Measurements from ENCODE around the gene MCM3.

MCM3 gene

DNA sequence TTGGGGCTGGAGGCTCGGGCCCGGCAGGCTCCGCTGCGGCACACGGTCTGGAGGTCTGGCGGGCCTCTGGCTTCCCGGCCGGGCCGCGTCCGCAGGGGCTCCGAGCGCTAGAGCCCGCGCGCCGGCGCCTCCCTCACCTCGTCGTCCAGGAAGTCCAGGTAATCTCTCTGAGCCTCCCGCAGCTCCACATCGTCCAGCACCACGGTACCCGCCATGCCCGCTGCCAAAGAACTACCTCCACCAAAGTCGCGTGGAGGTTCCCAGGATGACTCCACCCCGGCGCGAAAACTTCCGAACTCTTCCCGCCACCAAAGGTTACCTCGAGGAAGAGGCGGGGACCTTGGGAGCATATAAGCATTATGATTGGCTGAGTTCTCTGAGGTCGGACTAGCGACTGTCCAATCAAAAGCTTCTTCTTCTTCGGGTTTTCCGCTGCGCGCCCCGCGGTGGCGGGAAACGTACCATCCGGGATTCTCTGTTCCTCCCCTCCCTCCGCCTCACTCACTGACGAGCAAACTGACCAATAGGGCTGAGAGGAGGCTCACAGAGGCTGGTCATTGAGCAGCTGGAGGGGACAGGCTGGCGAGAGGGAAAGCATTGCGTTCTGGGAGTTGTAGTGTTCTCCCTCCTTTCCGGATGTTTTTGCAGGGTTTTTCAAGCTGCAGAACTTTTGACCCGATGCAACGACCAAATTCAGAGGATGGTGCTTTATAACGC, at the start of gene MCM3:
TSS of gene MCM3 (minus strand) at position 283 of the 717 bp plus-strand sequence. CDS start at position 215, 68 bp downstream.
- H3K4me3 ChIP-seq (ENCODE audit: low read depth, low read length) = peak within 1 kb of the TSS; percentile 85
- peak; percentile 97 for DNase-seq (ENCODE audit: low read depth)

DNA sequence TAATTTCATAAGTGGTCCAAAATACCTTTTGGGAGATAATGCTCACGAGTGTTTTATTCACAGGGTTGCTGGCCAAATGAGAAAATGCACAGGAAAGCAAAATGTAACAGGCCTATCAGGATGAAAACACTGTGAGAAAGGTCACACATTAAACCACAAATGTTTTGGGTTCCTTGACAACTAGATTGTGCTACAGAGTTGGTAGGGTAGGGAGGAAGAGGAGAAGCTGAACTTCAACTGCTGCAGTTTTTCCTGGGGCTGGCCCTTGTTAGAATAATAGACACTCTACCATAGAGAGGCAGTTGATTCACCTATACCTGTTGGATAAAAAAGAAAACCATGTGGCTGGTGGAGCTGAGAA, 49.3 kb upstream of the MCM3 start:
- DNase-seq (ENCODE audit: low read depth) = no peak
- H3K4me3 ChIP-seq (ENCODE audit: low read depth, low read length) = no peak overlapping the region

DNA sequence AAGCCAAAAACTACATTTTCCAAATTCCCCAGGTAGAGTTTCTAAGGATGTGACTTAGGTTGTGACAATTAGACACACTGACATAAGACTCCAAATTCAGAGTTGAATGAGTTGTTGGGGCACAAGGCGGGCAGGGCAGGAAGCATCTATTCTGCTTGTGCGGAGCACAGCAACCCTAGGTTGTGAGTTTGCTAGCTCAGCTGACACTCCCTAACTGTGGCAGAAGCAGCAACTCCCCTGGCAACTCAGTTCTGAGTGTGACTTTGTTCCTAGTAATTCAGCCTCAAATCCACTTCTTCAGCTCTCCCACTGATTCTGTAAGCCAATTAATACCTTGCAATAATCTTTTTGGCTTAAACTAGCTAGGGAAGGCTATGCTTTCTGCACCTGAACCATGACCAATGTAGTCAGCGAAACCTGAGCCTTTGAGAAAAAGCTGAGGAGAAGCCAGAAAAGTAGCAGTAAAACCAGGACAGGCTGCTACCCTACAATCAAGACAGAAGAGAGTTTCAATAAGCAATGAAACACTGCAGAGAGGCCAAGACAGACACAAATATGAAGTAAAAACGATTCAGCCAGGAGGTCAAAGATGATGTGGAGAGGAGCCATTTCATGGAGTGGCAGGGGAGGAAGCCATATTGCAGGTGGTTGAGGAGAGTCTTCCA, 47.4 kb upstream of the MCM3 start:
- H3K4me3 ChIP-seq (ENCODE audit: low read depth, low read length) = no peak overlapping the region
- no peak for DNase-seq (ENCODE audit: low read depth)

DNA sequence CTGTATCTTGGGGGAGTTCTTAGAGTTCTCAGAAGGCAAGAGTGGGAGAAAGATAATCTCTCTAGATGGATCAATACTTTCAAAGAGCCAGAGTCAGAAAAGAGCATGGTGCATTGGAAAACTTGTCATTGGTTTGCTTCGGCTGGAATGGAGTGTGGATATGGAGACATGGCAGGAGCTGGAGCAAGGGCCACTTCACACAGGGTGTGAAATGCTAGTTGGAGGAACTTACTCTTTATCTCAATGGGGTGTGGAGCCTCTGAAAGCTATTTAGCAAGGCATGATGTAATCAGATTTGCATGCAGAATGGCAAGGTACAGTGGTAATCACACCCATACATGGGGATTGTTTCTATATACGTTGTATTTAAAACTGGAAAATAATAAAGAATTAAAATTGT, 45.9 kb upstream of the MCM3 start:
- no peak for DNase-seq (ENCODE audit: low read depth)
- no peak overlapping the region for H3K4me3 ChIP-seq (ENCODE audit: low read depth, low read length)

DNA sequence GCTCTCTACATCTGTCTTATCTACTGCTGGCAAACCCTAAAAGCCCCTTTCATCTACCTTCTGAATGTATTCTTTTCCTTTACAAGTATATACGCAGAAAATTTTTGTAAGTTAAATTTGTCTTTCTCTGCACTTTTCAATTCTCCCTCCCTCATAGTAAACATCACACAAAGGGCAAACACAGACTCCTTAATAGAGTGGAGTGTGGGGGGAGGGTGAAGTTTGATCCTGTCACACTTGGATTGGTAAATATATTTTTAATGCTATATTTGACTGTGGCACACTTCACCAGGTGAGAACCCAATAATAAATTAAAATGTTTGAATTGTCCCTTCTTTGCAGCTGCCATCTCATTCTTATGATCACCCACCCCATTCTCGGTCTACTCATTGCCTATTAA, 44.2 kb upstream of the MCM3 start:
- no peak overlapping the region for H3K4me3 ChIP-seq (ENCODE audit: low read depth, low read length)
- DNase-seq (ENCODE audit: low read depth) = no peak

DNA sequence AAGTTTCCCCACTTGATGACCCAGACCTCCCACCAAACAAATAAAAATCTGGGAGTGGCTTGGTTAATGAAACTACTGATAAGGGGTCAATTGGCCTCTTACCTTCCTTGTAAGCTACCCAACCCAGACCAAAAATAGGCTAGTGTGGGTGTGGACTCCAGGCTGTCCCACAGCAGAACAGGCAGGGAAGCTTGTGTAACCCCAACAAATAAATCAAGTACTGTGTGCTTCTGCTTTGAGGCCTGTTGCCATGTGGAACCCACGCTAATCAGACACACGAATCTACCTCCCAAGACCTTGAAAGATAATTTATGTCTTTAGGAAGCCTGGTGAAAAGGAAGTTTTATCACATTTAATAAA, 43.7 kb upstream of the MCM3 start:
- DNase-seq (ENCODE audit: low read depth) = no peak

DNA sequence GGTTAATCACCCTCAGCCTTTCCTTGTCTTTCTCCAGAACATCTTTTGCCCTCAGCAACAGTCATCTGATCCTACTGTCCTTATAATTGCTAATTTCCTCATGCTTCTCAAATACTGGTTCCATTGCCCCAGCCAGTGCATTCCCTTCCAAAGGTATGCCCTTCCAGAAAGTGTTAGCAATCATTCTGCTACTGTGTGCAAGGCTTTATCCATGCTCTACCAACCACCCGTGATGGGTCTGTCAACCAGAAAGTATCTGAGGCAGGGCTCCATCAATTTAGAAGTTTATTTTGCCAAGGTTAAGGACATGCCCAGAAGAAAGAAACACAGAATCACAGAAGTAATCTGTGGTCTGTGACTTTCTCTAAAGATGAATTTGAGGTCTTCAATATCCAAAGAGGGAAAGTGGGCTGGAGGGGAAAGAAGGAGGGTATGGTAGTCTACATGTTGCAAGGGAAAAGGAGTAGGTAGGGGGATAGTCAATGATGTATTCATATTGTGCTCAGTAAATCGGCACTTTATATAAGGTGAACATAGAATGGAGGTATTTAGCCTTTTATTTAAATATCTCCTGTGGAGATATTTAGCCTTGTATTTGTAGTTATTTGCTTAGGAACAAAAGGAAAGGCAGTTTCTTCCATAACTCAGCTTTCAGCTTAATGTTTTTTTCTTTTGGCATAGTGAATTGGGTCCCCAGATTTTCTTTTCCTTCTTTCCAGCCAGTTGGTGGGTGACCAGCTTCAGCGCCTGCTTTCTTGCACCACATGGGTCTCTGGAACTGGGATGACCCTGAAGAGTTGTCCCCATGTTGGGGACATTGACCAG, 42.2 kb upstream of the MCM3 start:
- DNase-seq (ENCODE audit: low read depth) = no peak
- H3K4me3 ChIP-seq (ENCODE audit: low read depth, low read length) = no peak overlapping the region

More for the DNA sequence above, 43.7 kb upstream of the MCM3 start:
- H3K4me3 ChIP-seq (ENCODE audit: low read depth, low read length) = no peak overlapping the region

DNA sequence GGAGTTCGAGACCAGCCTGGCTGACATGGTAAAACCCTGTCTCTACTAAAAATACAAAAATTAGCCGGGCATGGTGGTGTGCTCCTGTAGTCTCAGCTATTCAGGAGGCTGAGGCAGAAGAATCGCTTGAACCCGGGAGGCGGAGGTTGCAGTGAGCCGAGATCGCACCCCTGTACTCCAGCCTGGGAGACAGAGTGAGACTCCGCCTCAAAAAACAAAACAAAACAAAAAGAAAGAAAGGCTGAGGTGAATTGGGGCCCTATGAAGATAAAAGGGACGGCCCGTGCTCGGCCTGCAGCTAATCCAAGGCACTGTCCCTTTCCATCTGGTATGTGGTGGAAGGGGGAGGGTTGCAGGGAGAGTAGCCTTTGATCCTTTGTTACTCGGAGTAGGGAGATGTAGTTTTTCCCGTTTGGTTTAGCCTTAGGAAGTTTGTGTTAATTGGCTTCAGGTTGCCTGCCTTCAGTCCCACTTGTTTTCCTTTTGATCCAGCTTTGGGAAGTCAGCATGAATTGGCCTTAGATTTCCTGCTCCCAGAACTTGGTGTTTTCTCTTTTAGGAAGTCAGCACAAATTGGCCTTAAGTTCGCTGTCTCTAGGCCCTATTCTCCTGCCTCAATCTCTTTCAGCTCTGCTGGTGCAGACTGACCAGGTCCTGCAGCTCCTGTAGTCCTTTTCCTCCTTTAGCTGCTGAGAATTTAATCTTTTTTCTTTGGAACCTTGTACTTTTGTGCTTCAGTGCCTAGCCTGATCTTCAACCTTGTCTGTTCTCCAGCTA, 41.3 kb upstream of the MCM3 start:
- no peak for DNase-seq (ENCODE audit: low read depth)
- no peak overlapping the region for H3K4me3 ChIP-seq (ENCODE audit: low read depth, low read length)

DNA sequence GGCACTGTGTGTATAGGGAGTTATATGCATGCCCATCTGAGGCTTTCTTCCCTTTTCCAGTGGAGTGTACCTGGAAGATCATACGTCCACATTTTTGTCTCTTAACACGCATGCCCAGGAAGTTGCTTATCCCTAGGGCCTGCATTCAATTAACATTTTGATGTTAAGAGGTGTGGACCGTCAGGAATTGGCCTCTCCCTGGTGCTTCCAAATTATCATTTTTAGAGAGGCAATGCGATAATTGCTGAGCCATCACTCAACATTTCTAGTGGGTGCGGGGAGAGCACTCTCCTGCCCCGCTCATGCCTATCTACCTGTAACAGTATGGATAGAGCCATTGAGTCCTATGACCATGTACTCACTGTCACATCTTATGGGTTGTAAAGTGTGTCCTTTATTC, 39.6 kb upstream of the MCM3 start:
- DNase-seq (ENCODE audit: low read depth) = no peak
- H3K4me3 ChIP-seq (ENCODE audit: low read depth, low read length) = no peak overlapping the region

DNA sequence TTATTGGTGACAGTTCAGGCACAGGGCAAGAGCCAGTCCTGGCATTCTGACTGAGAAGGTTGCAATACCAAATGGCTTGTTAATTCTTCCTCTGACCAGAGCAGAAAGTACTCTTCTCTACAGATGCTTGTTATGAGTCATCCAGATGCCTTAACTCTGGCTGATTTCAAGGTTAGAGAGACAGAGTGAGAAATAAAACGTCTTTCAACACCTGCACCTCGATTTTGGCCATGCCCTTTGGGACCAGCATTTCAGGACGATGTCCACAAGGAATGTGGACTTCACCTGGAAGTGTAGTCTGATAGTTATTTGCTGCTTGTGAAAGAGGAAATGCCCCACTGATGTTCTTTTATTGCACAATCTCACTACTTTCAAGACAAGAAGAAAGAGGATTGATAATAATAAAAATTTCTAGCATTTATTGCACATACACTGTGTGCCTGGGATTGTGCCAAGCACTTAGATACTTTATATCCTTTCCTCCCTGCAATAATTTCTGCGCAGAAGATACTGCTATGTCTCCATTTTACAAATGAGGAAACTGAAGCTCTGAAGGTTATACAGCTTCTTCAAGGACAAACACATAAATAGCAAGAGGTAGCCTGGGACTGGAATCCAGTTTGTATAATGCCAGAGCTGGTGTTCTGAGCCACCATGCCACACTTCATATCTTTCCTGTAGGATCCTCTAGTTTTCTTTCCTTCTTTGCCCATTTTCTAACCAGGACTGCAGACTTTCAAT, 33.5 kb upstream of the MCM3 start:
- peak; percentile 22 for DNase-seq (ENCODE audit: low read depth)
- H3K4me3 ChIP-seq (ENCODE audit: low read depth, low read length) = no peak overlapping the region

DNA sequence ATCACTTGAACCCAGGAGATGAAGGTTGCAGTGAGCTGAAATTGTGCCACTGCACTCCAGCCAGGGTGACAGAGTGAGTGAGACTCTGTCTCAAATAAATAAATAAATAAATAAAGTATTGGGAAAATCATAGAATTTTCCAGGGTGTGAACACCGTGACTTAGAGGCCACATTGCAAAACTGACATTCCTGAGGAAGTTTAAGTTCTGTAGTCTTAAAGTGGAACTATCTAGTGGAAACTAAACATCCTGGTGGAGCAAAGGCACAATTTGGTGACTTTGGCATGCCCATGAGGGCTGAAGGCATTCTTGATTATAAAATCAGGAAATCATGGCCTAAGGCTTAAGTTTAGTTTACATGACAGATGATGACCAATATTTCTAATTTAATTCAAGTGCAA, 32.7 kb upstream of the MCM3 start:
- no peak for DNase-seq (ENCODE audit: low read depth)
- no peak overlapping the region for H3K4me3 ChIP-seq (ENCODE audit: low read depth, low read length)

DNA sequence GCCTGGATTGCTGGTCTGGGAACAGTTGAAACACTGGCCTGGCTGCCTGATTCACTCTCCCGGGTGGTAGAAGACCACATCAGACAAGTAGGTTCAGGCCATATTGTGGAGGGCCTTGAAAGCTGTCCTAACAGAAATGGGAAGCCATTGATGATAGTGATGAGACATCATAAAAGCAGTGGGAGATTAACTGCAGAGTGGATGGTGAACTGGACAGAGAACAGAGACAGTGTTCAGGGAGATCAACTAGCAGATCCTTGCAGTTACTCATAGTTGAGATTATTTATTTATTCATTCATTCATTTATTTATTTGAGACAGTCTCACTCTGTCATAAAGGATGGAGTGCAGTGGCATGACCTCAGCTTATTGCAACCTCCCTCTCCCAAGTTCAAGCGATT, 30.2 kb upstream of the MCM3 start:
- H3K4me3 ChIP-seq (ENCODE audit: low read depth, low read length) = no peak overlapping the region
- no peak for DNase-seq (ENCODE audit: low read depth)

DNA sequence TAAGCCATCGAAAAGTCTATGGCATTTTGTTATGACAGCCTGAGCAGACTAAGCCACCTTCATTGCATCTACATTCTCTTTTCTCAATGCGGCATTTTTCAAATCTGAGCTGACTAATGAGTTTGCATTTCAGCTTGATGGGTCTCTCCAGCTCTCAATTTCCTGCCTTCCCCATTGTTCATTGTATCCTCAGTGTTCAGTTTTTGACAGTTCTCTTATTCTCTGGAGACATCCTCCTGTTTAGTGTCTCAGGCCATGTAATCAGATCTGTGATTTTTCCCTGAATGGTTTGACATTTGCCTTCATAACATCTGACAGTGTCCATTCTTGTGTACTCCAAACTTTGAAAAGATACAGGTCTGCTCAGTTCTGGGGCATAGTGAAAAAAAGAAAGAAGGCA, 27.9 kb upstream of the MCM3 start:
- no peak for DNase-seq (ENCODE audit: low read depth)

DNA sequence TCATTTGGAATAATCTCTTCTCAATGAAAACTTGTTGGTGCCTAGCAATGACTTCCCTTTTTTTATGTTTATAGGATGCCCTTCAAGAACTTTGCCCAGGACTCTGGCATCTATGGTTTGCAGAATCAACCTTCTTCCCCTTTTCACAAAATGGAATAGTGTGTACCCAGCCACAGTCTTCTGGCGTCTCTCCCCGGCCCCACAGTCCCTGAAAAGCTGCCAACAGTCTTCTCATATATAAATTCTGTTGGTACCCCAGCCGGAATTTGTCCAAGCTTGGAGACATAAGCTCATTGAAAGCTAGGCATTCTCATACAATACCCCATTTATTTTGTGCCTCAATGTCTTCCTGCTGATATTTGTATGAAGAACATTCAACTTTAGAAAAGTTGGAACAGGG, 26.4 kb upstream of the MCM3 start:
- no peak for DNase-seq (ENCODE audit: low read depth)
- no peak overlapping the region for H3K4me3 ChIP-seq (ENCODE audit: low read depth, low read length)

More for the DNA sequence above, 27.9 kb upstream of the MCM3 start:
- H3K4me3 ChIP-seq (ENCODE audit: low read depth, low read length) = no peak overlapping the region

DNA sequence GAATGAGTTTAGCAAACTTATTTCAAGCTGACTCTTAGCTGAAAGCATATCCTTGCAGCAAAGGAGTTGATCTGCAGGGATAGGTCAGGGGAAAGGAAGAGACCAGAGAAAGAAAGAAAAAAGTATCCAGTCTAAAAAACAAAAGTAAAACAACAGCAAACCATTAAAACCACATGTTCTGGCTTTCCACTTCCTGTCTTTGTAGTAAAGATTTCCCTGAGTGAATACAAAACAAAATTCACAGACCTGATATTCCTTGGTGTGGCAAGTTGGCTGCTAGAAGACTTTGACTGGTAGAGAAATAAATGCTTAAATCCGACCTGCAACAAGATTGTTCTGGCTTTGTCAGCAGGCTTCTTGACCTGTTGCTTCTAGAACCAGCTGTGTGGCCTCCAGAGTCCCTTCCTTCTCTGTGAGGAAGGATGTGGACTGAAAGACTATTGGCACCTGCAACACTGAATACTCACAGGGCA, 23.4 kb upstream of the MCM3 start:
- H3K4me3 ChIP-seq (ENCODE audit: low read depth, low read length) = no peak overlapping the region
- no peak for DNase-seq (ENCODE audit: low read depth)

DNA sequence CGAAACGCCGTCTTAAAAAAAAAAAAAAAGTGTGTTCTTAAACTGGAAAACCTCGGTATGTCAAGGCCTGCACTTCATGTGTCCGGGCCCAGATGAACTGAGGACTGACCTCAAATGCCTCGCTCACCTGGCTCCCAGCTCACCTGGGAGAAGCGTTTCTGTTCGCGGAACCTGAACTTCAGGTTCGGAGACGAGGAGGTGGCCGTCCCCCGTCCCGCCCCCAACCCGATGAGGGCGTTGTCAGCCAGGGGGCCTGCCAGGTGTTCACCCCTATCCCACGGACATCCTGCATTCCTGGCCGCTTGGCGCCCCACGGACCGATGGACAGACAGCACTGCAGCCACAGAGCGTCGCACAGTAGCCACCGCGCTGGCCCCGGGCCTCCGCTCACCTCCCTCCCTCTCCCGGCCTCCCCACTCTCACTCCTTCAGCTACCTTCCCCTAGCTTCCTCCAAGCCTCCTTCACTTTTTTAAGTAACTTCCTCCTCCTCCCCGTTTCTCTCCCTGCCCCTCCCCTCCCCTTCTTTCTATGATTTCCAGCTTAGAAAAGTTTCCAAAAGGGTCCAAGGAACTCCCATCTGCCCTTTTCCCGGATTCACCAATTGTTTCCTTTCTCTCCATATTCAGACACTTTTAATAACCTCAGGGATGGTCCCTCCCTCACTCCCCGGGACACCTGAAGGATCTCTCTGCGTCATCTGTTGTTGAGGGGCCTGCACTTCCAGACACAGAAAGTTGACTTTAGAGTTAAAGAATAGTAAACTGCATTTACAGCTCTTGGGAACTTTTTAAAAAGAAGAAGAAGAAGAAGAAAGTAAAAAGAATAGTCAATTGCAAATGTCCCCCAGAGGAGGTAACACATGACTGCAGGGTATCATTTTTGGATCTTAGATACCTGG, 22.7 kb upstream of the MCM3 start:
- no peak for DNase-seq (ENCODE audit: low read depth)
- no peak overlapping the region for H3K4me3 ChIP-seq (ENCODE audit: low read depth, low read length)

DNA sequence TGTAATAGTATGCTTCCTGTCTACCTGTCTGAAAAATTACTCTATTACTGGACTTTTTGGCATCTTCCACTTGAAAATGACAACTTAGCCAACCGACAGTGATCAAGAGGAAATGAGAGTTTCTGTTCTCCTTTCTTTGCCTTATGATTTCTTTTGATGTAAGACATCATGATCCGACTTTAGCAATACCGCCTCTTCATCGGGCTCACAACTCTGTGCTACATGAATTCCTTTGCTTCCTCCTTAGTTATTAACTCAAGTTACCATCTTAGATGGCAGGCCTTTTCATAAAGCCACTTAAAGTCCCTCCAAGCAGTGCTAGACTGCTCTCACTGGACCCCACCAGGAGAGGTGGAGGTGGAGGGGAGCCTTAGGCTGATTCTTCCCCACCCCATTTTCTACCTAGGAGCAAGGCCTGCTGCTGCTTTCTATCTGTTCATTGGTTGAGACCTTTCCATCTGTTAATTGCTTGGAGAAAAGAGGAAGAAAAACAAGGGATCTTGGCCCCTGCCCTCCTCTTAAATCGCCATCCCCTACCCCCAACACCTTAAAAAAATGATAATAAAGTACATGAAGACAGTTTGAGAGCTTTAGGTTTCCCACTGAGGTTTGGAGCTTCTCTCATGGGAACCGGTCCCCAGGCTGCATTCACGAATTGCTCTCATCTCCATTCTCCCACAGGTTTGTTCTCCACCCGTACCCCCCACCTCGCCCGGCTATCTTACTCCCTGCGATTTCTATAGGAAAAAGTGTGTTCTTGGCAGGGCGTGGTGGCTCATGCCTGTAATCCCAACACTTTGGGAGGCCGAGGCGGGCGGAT, 21.6 kb upstream of the MCM3 start:
- no peak overlapping the region for H3K4me3 ChIP-seq (ENCODE audit: low read depth, low read length)
- no peak for DNase-seq (ENCODE audit: low read depth)
